Hepatocyte (in vitro differentiated cells): ENCODE data around the gene LYPD5. TPM values are rescaled to one million over a fixed set of nuclear protein-coding genes. Genes with fewer than 3 reads are reported as not detected.

Experiments
- DNase-seq: peaks from one replicate; pipeline ENCODE4 v3.0.0-alpha.2; 2016; ENCODE audit warnings: low spot score
- H2AFZ ChIP-seq: fragments of 200-600 bp; sonication (generic); 2 replicates; pipeline ENCODE4 v1.6.0; 2016; ENCODE audit warnings: antibody characterized with exemption, mild to moderate bottlenecking
- H3K27ac ChIP-seq: fragments of 200-600 bp; sonication (generic); 2 replicates; pipeline ENCODE4 v1.5.1; 2016; ENCODE audit warnings: mild to moderate bottlenecking
- H3K27me3 ChIP-seq: fragments of 200-600 bp; sonication (generic); 2 replicates; pipeline ENCODE4 v1.6.1; 2016
- H3K36me3 ChIP-seq: fragments of 200-600 bp; sonication (generic); replicated peaks from 2 replicates; pipeline ENCODE4 v1.5.1; 2016; ENCODE audit warnings: low read depth; ENCODE audit not compliant: insufficient read depth
- H3K4me1 ChIP-seq: fragments of 200-600 bp; sonication (generic); 2 replicates; pipeline ENCODE4 v1.5.1; 2016; ENCODE audit warnings: mild to moderate bottlenecking, moderate library complexity; ENCODE audit not compliant: insufficient read depth
- H3K4me2 ChIP-seq: fragments of 200-600 bp; sonication (generic); 2 replicates; pipeline ENCODE4 v1.6.0; 2016
- H3K4me3 ChIP-seq: fragments of 200-600 bp; sonication (generic); 2 replicates; pipeline ENCODE4 v1.5.1; 2016; ENCODE audit warnings: mild to moderate bottlenecking
- H3K79me2 ChIP-seq: fragments of 200-600 bp; sonication (generic); 2 replicates; pipeline ENCODE4 v1.6.0; 2017; ENCODE audit warnings: mild to moderate bottlenecking
- H3K9me2 ChIP-seq: fragments of 200-600 bp; sonication (generic); replicated peaks from 2 replicates; pipeline ENCODE4 v1.6.0; 2017; ENCODE audit warnings: mild to moderate bottlenecking; ENCODE audit not compliant: insufficient read depth
- H3K9me3 ChIP-seq: fragments of 200-600 bp; sonication (generic); 2 replicates; pipeline ENCODE4 v1.5.1; 2016; ENCODE audit warnings: low read depth, mild to moderate bottlenecking
- H4K20me1 ChIP-seq: fragments of 200-600 bp; sonication (generic); 2 replicates; pipeline ENCODE4 v1.6.0; 2016; ENCODE audit warnings: mild to moderate bottlenecking; ENCODE audit not compliant: insufficient read depth, poor library complexity, severe bottlenecking
- CTCF ChIP-seq: fragments of 200-600 bp; sonication (generic); IDR thresholded peaks from 2 replicates; pipeline ENCODE4 v1.5.1; 2016; ENCODE audit warnings: antibody characterized with exemption, mild to moderate bottlenecking; ENCODE audit not compliant: poor library complexity
- EZH2 ChIP-seq: fragments of 200-600 bp; sonication (generic); IDR thresholded peaks from 2 replicates; pipeline ENCODE4 v1.6.1; 2016; ENCODE audit warnings: antibody characterized with exemption, mild to moderate bottlenecking, borderline replicate concordance
- EZH2phosphoT487 ChIP-seq: fragments of 200-600 bp; sonication (generic); IDR thresholded peaks from one replicate; pipeline ENCODE4 v1.6.1; 2018; ENCODE audit warnings: antibody characterized with exemption, mild to moderate bottlenecking, low read depth, moderate library complexity; ENCODE audit not compliant: unreplicated experiment, severe bottlenecking
- WGBS: methylation state at CpG from one replicate; pipeline ENCODE4 v1.1.6; 2016; ENCODE audit warnings: low lambda C conversion rate; ENCODE audit errors: missing lambda C conversion rate; 5-methylcytosine and 5-hydroxymethylcytosine counted together
- polyA plus RNA-seq: library from polyadenylated mRNA; unstranded; fragments of >200 nt; fragmentation: Nextera tagmentation; extraction: Ambion mirVana; gene quantifications from 2 replicates; pipeline ENCODE4 v1.2.1, GENCODE V29; 2016
- total RNA-seq: library from RNA; depleted of rRNA; stranded (reverse); fragments of >200 nt; gene quantifications from 2 replicates; pipeline ENCODE4 v1.2.3, GENCODE V29; 2014

The LYPD5 gene
- total and polyA plus RNA-seq, 2 experiments from 2014 or later = 1.6 to 1.8 TPM

- Histone ChIP-seq H3K4me3 (no peak overlapping the region), H3K9me2 (no peaks in the 10 kb centered on the region), H3K9me3 (no peaks in the 10 kb centered on the region), H2AFZ (no peak overlapping the region), H3K4me1 (no peaks in the 10 kb centered on the region), H3K27me3 (peaks cover 4% of the 10 kb centered on the region), H4K20me1 (no peaks in the 10 kb centered on the region), H3K79me2 (no peaks in the 10 kb centered on the region), H3K27ac (no peak overlapping the region), H3K4me2 (no peak overlapping the region), H3K36me3 (no peaks in the 10 kb centered on the region)
- peak; percentile 63 for DNase-seq
- TF ChIP-seq EZH2phosphoT487 (no peak), CTCF (no peak), EZH2 (no peak)
- 13% methylated on average over 3 of the region's 3 CpGs for WGBS
Measured at GRCh38 chr19:43789029-43789428, 13.2 kb downstream of the LYPD5 start.

- Histone ChIP-seq H3K27ac (no peak overlapping the region), H3K36me3 (no peaks in the 10 kb centered on the region), H3K4me3 (no peak overlapping the region), H3K27me3 (no peaks in the 10 kb centered on the region), H3K4me2 (no peak overlapping the region), H3K4me1 (no peaks in the 10 kb centered on the region), H3K9me3 (no peaks in the 10 kb centered on the region), H2AFZ (no peak overlapping the region), H3K9me2 (no peaks in the 10 kb centered on the region), H3K79me2 (no peaks in the 10 kb centered on the region), H4K20me1 (no peaks in the 10 kb centered on the region)
- TF ChIP-seq EZH2phosphoT487 = no peak
- TF ChIP-seq EZH2 = no peak
- TF ChIP-seq CTCF = no peak
- 44% methylated on average over 1 of the region's 1 CpG for WGBS
- peak; percentile 2 for DNase-seq
Measured at GRCh38 chr19:43786665-43787064, 15.6 kb downstream of the LYPD5 start.

GRCh38 chr19:43784981-43785808 lies 17.1 kb downstream of the LYPD5 start:
- TF ChIP-seq CTCF = peak; percentile 92
- no peak for TF ChIP-seq EZH2
- H3K4me1 ChIP-seq = no peaks in the 10 kb centered on the region
- WGBS = 24% methylated on average over 10 of the region's 10 CpGs
- H3K4me3 ChIP-seq = no peak overlapping the region
- H4K20me1 ChIP-seq = no peaks in the 10 kb centered on the region
- H3K27ac ChIP-seq = peak overlapping the region; percentile 26
- no peaks in the 10 kb centered on the region for H3K36me3 ChIP-seq
- no peaks in the 10 kb centered on the region for H3K27me3 ChIP-seq
- DNase-seq = peak; percentile 82
- H3K4me2 ChIP-seq = peak overlapping the region; percentile 48
- H3K79me2 ChIP-seq = no peaks in the 10 kb centered on the region
- no peaks in the 10 kb centered on the region for H3K9me3 ChIP-seq
- peak overlapping the region; percentile 36 for H2AFZ ChIP-seq
- H3K9me2 ChIP-seq = no peaks in the 10 kb centered on the region
